Activated naive CD4-positive, alpha-beta T cell (primary cell): ENCODE data around the gene PPP1R9A.
"Not testable (repeated sequence)": the region's sequence is repeated elsewhere in the genome, so short reads cannot be mapped to it uniquely, and the experiment has no call there.

Source experiments
- DNase-seq, 4 experiments: peaks; one replicate each; lab custom pipeline; 2025; lab: John Stamatoyannopoulos, UW

PPP1R9A gene

GRCh38 chr7:94975336-94975735 is 67.9 kb downstream of the PPP1R9A start:
- no peak for DNase-seq

GRCh38 chr7:94980418-94981142 is 73.2 kb downstream of the PPP1R9A start:
- no peak for DNase-seq

- DNase-seq = no peak
Measured at GRCh38 chr7:94995921-94996320, 88.5 kb downstream of the PPP1R9A start.

- DNase-seq = no peak
Measured at GRCh38 chr7:94996369-94996768, 89.0 kb downstream of the PPP1R9A start.

DNA sequence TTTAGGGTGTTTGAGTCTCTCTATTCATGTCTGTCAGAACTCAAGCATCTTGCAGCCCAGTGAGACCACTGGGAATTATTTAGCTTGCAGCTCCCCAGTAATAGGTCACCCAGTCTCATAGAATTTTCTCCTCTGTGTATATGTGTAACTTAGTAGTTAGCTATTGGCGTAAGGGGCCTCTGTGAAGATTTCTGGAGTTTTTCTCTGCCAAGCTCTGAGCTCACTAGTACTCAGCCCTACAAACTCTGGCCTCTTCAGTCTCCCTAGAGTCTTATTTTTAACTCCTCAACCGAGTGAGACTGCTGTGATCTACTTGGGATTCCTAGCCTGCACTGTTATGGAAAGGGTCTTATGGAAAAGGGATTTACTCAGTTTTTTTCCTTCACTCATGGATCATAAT is 90.2 kb downstream of the PPP1R9A start:
- no peak for DNase-seq

- no peak for DNase-seq
Measured at GRCh38 chr7:94998266-94999068, 91.1 kb downstream of the PPP1R9A start.

- DNase-seq = no peak
Measured at GRCh38 chr7:94999069-94999351, 91.6 kb downstream of the PPP1R9A start.

GRCh38 chr7:94999601-95000000 is 92.2 kb downstream of the PPP1R9A start:
- not testable (repeated sequence) for DNase-seq

DNA sequence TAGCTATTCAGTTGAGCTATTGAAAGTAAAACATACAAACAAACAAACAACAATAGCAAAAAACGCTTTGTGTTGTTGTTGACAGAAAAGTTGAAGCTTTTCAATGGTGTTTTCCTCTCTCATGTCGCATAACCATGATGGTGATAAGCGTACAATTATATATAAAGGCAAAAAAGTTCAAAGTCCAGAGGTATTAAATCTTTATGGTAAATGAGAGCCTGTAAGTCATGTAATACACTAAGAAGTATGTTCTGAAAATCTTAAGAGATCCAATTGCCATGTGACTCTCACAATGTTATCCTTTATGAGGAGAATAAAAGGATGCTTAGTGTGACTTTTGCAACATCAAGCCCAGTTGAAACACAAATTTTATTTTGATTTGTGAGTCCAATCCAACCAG is 93.9 kb downstream of the PPP1R9A start:
- no peak for DNase-seq

DNA sequence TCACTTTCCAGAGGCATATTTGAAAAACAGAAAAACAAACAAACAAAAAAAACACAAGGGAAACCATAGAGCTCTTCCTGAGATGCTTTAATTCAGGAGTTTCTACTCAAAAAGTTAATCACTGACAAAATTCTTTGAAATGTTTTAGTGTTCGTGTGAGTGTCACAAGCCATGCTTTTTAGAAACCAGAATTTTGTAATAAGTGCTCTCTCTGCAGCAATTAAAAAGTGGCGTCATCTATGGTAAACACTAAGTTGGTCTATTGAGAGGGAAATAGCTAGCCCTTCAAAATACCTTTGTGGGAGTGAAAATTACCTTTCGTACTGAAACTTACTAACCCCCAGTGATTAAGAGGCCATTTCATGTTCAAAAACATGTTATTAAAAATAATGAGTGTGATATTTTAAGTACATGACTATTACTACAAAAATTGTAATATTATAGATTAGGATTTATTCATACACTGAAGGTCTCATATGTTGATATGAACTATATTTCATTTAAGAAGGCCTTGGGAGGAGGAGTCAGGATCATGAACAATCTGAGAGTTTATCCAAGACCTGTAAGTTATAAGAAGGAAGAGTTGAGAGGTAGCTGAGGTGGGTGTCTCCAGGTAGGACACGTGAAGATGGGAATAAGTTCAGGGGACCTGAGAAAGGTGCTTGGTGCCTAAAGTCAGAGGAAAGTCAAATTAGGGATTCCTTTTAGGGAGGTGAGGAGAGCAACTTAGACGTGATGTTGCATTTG is 94.6 kb downstream of the PPP1R9A start:
- no peak for DNase-seq

- no peak for DNase-seq
Measured at GRCh38 chr7:95002775-95003174, 95.4 kb downstream of the PPP1R9A start.

DNA sequence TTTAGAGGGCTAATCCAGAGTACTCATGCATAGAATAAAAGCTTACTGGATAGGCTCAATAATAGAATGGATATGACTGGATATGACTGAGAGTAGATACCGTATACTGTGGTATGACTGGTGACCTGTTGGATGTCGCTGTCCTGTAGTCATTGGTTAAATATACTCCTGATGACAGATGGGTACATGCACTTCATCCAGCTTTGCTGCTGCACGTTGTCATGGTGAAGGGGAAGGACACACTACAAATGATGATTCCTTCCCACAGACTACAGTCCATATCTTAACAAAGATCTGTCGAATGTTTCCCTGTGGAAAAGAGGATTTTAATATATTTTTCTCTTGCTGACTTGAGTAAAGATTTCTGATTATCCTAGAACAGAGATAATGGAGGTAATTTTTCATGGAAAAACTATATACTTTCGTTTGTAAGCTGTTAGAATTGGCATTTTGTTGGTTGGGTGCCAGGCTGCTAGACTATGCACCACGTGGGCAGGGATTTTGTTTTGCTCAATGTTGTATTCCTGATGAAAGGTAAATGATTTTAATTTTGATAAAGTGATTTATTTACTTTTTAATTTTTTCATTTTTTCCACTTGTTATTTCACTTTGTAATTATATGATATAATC is 97.3 kb downstream of the PPP1R9A start:
- DNase-seq = no peak

DNA sequence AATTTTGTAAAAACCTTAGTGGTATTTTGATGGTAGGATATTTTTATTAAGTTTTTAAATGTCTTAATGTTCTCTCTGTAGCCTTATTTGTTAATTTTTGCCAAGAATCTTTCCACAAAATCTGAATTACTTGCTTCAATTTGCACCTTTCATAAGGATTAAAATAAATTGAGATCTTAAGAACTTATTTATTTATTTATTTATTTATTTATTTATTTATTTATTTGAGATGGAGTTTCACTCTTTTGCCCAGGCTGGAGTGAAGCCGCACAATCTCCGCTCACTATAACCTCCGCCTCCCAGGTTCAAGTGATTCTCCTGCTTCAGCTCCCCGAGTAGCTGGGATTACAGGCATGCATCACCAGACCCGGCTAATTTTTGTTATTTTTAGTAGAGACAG is 98.6 kb downstream of the PPP1R9A start:
- DNase-seq = no peak

DNA sequence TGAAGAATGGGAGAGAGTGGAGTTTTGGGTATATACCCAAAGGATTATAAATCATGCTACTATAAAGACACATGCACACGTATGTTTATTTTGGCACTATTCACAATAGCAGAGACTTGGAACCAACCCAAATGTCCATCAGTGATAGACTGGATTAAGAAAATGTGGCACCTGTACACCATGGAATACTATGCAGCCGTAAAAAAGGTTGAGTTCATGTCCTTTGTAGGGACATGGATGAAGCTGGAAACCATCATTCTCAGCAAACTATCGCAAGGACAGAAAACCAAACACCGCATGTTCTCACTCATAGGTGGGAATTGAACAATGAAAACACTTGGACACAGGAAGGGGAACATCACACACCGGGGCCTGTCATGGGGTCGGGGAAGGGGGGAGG is 101.4 kb downstream of the PPP1R9A start:
- DNase-seq = not testable (repeated sequence)

DNA sequence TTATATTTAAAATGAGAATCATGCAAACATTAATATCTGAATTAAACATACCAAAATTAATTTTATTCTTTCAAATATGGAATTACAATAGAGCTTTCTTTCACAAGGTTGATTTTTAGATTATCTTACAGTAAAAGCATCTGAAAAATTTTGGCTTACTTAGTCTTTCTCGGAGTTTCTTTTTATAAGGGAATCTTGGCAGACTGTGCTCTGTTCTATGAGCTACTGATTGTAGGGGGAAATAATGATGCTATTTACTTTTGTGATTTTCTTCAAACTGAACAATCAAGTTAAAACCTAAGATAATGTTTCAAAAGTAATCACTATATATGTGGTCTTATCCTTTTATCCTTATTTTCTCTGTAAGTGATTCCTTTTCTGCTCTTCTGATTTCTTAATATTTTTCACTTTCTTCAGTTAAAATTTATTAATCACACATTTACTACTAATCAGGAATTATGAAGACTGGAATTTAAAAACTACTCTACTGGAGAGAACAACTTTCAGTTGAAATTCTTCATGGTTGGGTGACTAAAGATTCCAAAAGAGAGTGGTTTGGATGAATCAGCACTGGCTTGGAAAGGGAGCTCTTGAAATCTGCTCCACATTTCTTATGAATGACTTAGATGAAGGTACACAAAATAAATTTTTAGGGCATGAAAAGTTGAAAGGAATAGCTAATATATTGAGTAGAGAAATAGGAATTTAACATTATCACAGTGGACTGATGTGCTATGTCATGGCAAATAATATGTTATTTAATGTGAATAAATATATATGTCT is 103.9 kb downstream of the PPP1R9A start:
- no peak for DNase-seq

GRCh38 chr7:95011995-95012394 is 104.6 kb downstream of the PPP1R9A start:
- DNase-seq = no peak

GRCh38 chr7:95018021-95018420 is 110.6 kb downstream of the PPP1R9A start:
- DNase-seq = no peak

DNA sequence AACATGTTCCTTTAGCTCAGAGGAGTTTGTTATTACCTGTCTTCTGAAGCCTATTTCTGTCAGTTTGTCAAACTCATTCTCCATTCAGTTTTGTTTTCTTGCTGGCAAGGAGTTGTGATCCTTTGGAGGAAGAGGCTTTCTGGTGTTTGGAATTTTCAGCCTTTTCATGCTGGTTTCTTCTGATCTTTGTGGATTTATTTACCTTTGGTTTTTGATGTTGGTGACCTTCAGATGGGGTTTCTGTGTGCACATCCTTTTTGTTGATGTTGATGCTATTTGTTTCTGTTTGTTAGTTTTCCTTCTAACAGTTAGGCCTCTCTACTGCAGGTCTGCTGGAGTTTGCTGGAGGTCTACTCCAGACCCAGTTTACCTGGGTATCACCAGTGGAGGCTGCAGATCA is 118.6 kb downstream of the PPP1R9A start:
- no peak for DNase-seq

DNA sequence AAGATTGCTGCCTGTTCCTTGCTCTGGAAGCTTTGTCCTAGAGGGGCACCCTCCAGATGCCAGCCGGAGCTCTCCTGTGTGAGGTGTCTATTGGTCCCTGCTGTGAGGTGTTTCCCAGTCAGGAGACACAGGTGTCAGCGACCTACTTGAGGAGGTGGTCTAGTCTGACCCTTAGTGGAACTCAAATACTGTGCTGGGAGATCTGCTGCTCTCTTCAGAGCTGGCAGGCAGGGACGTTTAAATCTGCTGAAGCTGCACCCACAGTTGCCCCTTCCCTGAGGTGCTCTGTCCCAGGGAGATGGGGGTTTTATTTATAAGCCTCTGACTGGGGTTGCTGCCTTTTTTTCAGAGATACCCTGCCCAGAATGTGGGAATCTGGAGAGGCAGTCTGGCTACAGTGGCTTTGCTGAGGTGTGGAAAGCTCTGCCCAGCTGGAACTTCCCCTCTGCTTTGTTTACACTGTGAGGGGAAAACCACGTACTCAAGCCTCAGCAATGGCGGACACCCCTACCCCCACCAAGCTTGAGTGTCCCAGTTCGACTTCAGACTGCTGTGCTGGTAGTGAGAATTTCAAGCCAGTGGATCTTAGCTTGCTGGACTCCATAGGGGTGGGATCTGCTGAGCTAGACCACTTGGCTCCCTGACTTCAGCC is 119.2 kb downstream of the PPP1R9A start:
- DNase-seq = no peak

- DNase-seq = no peak
Measured at GRCh38 chr7:95027234-95027872, 120.0 kb downstream of the PPP1R9A start.

DNA sequence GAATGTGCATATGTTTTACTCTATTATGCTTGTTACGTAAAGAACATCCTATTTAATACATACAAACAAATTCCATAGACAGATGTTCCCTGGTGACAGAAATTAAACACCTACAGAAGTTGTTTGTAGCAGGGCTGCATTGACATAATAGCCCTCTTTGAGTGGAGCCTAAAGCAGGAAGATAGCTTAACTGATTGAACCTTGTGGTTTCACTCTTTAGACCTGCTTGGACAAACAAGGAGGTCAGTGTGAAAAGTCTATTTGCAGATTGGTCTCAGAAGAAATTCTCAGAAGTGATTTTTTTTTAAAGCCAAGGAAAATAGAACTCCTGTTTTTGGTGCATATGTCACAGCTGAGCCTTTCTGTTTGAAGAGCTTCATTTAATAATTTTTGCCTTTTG is 121.3 kb downstream of the PPP1R9A start:
- DNase-seq = no peak
